Mononuclear cell (primary cell): ENCODE results near the gene B3GNT3. TPM values are rescaled to one million over a fixed set of nuclear protein-coding genes. Genes with fewer than 3 reads are reported as not detected.
"Not testable (repeated sequence)": the region's sequence is repeated elsewhere in the genome, so short reads cannot be mapped to it uniquely, and the experiment has no call there.

ENCODE experiments used
- H3K27me3 ChIP-seq: 2 replicates; pipeline ENCODE4 v1.6.0; 2011; ENCODE audit warnings: low read length, control low read depth; ENCODE audit not compliant: insufficient read depth
- H3K4me1 ChIP-seq: 2 replicates; pipeline ENCODE4 v1.5.1; 2011; ENCODE audit warnings: mild to moderate bottlenecking, low read length, control low read depth; ENCODE audit not compliant: insufficient read depth
- H3K4me3 ChIP-seq: 2 replicates; pipeline ENCODE4 v1.5.1; 2011; ENCODE audit warnings: mild to moderate bottlenecking, low read length, moderate library complexity
- H3K9me3 ChIP-seq: 2 replicates; pipeline ENCODE4 v1.5.1; 2011; ENCODE audit warnings: low read depth, mild to moderate bottlenecking, control low read depth, low read length
- total RNA-seq: library from RNA; depleted of rRNA; stranded (reverse); fragments of >200 nt; gene quantifications from one replicate; pipeline ENCODE4 v1.2.3, GENCODE V29; 2012

The B3GNT3 gene
- total RNA-seq, 1 donor: 0.10 TPM

DNA sequence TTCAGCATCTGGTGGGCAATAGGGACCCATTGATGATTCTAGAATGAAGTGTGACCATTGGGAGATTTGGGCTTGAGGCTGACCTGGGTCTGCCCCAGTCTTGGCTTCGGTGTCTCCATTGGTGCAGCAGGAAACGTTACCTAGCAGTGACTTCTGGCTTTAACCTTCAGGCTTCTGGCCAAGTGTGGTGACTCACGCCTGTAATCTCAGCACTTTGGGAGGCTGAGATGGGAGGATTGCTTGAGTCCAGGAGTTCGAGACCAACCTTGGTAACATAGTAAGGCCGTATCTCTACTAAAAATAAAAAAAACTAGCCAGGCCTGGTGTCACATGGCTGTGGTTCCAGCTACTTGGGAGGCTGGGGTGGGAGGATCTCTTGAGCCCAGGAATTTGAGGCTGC lies 36.4 kb upstream of the B3GNT3 start:
- peaks cover 31% of the 10 kb centered on the region for H3K4me1 ChIP-seq
- H3K9me3 ChIP-seq: no peaks in the 10 kb centered on the region
- H3K4me3 ChIP-seq: no peak overlapping the region
- no peaks in the 10 kb centered on the region for H3K27me3 ChIP-seq

DNA sequence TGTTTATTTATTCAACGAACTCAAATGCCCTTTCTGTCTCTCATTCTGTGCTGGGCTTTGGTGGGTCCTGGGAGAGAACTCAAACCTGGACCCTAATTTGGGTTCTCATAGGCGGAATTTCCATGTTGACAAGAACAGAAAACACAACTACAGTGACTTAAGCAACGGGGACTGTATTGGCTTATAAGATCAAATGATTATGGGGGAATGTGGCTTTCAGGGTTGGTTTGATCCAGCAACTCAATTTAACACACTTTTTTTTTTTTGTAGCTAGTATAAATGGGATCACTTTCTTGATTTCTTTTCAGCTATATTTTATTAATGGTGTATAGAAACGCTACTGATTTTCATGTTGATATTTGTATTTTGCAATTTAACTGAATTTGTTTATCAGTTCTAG lies 33.8 kb upstream of the B3GNT3 start:
- no peaks in the 10 kb centered on the region for H3K27me3 ChIP-seq
- peaks cover 20% of the 10 kb centered on the region for H3K4me1 ChIP-seq
- no peak overlapping the region for H3K4me3 ChIP-seq
- H3K9me3 ChIP-seq: no peaks in the 10 kb centered on the region

DNA sequence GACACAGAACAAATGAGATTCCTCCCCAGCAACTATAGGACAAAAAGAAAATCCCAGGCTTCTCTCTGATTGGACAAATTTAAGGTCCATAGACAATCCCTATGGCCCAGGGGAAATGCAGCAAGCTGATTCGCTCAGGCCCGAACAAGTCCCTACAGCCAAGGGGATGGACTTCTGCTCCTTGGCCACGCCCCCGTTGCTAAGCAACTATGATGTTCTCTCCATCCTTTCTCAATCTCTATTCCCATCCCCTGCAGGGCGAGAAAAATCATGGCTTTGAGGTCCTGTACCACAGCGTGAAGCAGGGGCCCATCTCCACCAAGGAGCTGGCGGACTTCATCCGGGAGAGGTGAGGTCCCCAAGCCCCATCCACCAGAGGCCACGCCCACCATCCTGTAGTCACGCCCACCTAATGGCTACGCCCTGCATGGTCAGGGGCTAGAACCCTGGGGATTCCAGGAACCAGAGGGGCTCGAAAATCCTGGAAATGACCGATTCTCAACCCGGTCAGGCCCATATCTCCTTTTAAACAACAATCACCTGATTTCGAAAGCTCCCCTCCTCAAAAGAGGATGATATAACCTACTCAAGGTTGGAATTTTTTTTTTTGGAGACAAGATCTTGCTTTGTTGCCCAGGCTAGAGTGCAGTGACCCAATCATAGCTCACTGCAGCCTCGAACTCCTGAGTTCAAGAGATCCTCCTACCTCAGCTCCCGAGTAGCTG lies 32.3 kb upstream of the B3GNT3 start:
- H3K9me3 ChIP-seq: no peaks in the 10 kb centered on the region
- peaks cover 19% of the 10 kb centered on the region for H3K4me1 ChIP-seq
- no peaks in the 10 kb centered on the region for H3K27me3 ChIP-seq
- H3K4me3 ChIP-seq: no peak overlapping the region

DNA sequence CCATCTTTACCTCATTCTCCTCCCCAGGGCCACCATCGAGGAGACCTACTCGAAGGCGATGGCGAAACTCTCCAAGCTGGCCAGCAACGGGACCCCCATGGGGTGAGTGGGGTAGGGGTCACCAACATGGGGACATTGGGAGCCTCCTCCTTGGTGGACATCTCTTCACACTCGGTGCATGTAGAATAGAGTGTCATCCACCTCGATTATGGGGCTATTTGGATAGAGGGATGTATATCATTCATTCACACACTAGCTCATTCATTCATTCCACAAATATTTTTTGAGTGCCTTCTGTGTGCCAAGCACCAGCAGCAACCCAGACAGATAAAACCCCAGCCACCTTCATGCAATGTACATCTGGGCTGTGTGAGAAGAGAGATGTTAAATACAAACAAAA lies 30.6 kb upstream of the B3GNT3 start:
- H3K27me3 ChIP-seq: no peaks in the 10 kb centered on the region
- peaks cover 19% of the 10 kb centered on the region for H3K4me1 ChIP-seq
- no peaks in the 10 kb centered on the region for H3K9me3 ChIP-seq
- no peak overlapping the region for H3K4me3 ChIP-seq

DNA sequence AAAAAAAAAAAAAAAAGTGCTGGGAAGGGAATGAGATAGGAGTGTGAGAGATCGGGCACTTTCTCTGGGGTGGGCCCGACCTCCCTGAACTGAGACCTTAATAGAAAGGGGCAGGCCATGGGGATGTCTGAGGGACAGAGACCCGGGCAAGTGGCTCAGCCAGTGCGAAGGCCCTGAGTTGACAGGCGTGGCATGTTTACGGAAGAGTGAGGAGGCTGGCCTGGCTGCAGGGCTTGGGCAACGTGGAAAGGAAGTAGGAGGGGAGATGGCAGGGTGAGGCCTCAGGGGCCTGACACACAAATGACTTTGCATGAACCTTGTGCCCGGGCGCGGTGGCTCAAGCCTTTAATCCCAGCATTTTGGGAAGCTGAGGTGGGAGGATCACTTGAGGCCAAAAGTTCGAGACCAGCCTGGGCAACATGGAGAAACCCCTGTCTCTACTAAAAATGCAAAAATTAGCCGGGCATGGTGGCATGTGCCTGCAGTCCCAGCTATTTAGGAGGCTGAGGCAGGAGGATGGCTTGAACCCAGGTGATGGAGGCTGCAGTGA lies 29.8 kb upstream of the B3GNT3 start:
- Histone ChIP-seq H3K9me3 (no peaks in the 10 kb centered on the region), H3K4me3 (no peak overlapping the region), H3K4me1 (peaks cover 19% of the 10 kb centered on the region), H3K27me3 (no peaks in the 10 kb centered on the region)

DNA sequence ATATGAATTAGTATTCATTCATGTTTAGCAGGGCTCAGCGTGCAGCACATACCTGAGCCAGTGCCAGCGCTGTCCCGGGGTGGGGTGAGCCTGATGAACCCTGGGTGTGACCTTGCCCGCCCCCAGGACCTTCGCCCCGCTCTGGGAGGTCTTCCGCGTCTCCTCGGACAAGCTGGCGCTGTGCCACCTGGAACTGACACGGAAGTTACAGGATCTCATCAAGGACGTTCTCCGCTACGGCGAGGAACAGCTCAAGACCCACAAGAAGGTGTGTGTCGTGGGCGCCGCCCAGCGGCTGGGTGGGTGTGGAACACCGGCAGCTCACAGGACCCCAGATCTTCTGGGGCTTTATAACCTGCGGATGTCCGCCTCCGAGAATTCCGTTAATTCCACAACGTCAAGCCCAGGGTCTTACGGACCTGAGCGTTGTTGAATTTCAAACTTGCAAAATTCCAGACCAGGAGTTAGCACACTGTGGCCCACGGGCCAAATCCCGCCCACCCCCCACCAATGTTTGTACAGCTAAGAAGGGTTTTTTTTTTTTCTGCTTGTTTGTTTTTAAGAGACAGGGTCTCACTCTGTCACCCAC lies 28.3 kb upstream of the B3GNT3 start:
- Histone ChIP-seq H3K27me3 (no peaks in the 10 kb centered on the region), H3K4me1 (peaks cover 19% of the 10 kb centered on the region), H3K4me3 (no peak overlapping the region), H3K9me3 (no peaks in the 10 kb centered on the region)

DNA sequence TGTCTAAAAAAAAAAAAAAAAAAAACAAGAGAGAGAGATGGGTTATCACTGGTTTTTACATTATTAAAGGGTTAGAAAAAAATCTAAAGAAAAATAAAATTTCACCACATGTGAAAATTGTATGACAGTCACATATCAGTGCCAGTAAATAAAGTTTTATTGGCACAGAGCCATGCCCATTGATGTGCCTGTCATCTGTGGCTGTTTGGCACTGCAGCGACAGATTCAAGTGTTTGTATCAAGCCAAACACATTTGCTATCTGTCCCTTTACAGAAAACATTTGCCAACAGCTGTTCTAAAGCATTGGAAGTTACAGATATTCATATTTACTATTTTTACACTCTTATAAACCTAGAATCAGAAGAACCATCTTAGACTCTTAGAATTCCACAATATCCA lies 27.4 kb upstream of the B3GNT3 start:
- Histone ChIP-seq H3K4me1 (peaks cover 19% of the 10 kb centered on the region), H3K9me3 (no peaks in the 10 kb centered on the region), H3K4me3 (no peak overlapping the region), H3K27me3 (no peaks in the 10 kb centered on the region)

DNA sequence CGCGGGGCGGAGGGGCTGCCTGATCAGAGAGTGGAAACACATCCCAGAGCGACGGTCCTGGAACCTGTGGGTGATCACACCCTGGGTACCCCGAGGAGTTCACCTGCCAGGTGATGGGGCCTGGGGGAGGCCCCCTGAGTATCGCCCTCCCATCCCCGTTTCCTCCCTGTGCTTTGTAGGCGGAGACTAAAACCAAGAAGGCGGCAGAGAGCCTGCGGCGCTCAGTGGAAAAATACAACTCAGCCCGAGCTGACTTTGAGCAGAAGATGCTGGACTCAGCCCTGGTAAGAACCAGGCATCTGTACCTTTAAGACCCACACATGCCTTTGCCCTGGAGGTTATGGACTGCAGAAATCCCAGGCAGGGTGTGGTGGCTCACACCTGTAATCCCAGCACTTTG lies 24.3 kb upstream of the B3GNT3 start:
- Histone ChIP-seq H3K4me1 (peaks cover 9% of the 10 kb centered on the region), H3K4me3 (no peak overlapping the region), H3K9me3 (no peaks in the 10 kb centered on the region), H3K27me3 (no peaks in the 10 kb centered on the region)

DNA sequence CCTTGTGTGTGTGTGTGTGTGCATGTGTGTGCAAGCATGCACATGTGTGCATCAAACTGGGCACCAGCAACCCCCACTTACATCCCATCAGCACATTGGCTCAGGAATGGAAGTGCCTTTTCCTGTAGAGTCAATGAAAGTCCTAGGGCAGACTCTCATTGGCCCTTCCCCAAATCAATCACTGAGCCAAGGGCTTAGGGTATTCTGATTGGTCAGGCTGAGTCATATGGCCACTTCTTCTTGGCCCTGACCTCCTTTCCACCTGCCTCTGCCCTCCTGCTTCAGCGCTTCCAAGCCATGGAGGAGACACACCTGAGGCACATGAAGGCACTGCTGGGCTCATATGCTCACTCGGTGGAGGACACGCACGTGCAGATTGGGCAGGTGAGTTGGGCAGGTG lies 22.8 kb upstream of the B3GNT3 start:
- H3K27me3 ChIP-seq: no peaks in the 10 kb centered on the region

DNA sequence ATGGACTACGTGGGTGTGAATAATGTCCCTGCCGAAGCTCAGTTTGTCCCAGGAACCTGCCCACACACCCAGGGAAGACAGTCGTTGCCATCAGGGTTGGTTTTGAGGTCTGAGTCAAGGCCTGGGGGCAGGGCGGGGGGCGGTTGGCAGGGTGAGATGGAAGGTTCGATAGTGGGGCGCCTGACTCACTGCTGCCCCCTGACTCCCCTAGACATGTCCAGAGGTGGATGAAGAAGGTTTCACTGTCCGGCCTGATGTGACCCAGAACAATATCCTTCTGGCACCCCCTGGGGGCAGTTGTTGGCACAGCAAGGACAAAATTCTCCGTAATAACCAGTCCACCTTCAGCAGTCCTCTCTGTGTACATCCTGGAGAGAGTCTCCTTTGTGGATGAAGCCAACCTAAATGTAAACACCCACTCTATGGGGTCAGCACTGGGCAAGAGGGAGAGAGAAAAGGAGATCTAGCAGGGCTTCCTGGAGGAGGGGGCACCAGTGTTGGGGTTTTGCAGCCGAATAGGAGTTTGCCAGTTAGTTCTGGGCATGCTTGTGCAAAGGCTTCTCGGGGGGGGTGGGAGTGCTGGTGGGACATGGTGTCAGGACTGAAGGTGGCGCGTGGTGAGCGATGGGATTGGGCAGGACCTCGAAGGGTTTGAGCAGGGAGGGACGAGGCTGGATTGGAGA lies 19.6 kb upstream of the B3GNT3 start:
- H3K4me3 ChIP-seq: no peak overlapping the region
- H3K4me1 ChIP-seq: peaks cover 15% of the 10 kb centered on the region
- H3K27me3 ChIP-seq: no peaks in the 10 kb centered on the region
- no peaks in the 10 kb centered on the region for H3K9me3 ChIP-seq

More for the DNA sequence above, 22.8 kb upstream of the B3GNT3 start:
- no peaks in the 10 kb centered on the region for H3K9me3 ChIP-seq
- H3K4me1 ChIP-seq: peaks cover 5% of the 10 kb centered on the region
- no peak overlapping the region for H3K4me3 ChIP-seq

DNA sequence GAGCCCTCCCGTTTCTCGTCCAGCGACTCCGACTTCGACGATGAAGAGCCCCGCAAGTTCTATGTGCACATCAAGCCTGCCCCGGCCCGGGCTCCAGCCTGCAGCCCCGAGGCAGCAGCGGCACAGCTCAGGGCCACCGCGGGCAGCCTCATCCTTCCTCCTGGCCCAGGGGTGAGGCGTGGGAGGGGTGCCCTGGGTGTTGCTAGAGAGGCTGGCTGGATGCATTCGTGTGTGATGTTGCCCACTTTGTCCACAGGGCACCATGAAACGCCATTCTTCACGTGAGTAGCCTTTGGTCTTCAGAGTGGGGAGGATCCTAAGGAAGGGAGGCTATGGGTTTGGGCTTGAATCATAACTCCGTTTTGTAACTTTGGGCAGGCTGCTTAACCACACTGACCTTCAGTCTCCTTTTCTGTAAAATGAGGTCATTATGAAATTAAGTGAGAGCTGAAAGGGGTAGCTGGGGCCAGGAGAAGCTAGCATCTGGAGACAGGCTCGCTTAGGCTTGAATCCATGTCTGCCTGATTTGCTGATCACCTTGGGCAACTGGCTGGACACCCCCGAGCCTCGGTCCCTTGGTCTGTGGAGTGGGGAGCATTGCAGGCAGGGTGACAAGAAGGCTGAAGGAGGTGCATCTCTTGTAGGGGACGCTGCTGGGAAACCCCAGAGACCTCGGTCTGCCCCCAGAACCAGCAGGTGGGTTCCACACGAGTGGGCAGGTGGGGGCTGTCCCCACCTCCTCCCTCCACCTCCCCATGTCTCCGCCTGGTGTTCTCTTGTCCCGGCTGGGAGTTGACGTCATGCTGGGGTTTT lies 18.7 kb upstream of the B3GNT3 start:
- H3K27me3 ChIP-seq: no peaks in the 10 kb centered on the region
- H3K9me3 ChIP-seq: no peaks in the 10 kb centered on the region
- H3K4me3 ChIP-seq: no peak overlapping the region
- H3K4me1 ChIP-seq: peaks cover 15% of the 10 kb centered on the region

DNA sequence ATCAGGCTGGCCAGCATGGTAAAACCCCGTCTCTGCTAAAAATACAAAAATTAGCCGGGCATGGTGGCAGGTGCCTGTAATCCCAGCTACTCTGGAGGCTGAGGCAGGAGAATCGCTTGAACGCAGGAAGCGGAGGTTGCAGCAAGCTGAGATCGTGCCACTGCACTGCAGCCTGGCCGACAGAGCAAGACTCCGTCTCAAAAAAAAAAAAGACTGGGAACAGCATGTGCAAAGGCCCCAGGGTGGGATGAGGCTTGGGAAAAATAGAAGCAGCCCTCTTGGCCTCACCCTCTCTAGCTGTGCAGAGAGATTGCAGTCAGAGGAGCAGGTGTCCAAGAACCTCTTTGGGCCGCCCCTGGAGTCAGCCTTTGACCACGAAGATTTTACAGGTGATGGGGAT lies 17.1 kb upstream of the B3GNT3 start:
- not testable (repeated sequence) for H3K4me3 ChIP-seq, H3K9me3 ChIP-seq, H3K27me3 ChIP-seq
- peaks cover 15% of the 10 kb centered on the region for H3K4me1 ChIP-seq

DNA sequence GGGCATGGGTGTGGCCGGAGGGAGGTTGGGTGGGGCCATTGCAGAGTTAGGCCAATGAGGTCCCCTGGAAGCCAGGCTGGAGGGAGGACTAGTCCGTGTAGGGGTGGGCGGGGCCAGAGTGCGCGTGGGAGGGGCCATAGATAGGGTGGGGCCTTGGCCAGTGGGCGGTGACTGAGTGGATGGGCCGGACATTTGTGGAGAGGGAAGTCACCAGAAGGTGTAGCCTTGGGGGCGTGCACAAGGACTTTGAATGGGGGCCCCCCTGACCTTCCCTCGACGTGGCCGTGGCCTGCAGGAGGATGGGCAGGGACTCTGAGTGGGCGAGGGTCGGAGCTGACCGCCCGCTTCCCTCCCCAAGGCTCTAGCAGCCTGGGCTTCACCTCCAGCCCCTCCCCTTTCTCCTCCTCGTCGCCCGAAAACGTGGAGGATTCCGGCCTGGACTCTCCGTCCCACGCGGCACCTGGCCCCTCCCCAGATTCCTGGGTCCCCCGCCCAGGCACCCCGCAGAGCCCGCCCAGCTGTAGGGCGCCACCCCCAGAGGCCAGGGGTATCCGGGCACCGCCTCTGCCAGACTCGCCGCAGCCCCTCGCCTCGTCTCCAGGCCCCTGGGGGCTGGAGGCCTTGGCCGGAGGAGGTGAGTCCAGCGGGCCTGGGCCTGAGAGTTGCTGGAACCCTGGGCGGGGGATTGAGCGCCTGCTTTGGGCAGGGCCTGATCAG lies 16.5 kb upstream of the B3GNT3 start:
- no peaks in the 10 kb centered on the region for H3K27me3 ChIP-seq
- H3K4me3 ChIP-seq: peak overlapping the region; percentile 9
- H3K4me1 ChIP-seq: peaks cover 15% of the 10 kb centered on the region
- no peaks in the 10 kb centered on the region for H3K9me3 ChIP-seq
